AG04450 (cell line): ENCODE results near the gene MID1. TPM values are rescaled to one million over a fixed set of nuclear protein-coding genes. Genes with fewer than 3 reads are reported as not detected.

Experiments used
- CTCF ChIA-PET: fragments of 300-600, 350-600 bp; formaldehyde crosslinking; extraction: SDS; loops from one replicate; lab custom pipeline; 2022; ENCODE audit warnings: antibody characterized with exemption, inconsistent platforms; lab: Charles Lee
- POLR2A ChIA-PET: fragments of 350-600 bp; formaldehyde crosslinking; extraction: SDS; loops from one replicate; lab custom pipeline; 2021; ENCODE audit warnings: antibody characterized with exemption, inconsistent platforms; lab: Yijun Ruan, JAX
- DNase-seq: peaks from one replicate; pipeline ENCODE4 v3.0.0-alpha.2; 2011; ENCODE audit warnings: low read depth, low spot score
- H3K27ac ChIP-seq: one replicate; pipeline ENCODE4 v1.5.1; 2012; ENCODE audit warnings: low read depth, low read length, control low read depth
- H3K27me3 ChIP-seq: one replicate; pipeline ENCODE4 v1.6.0; 2012; ENCODE audit warnings: low read length; ENCODE audit not compliant: control insufficient read depth, insufficient read depth
- H3K4me3 ChIP-seq: 2 replicates; pipeline ENCODE4 v1.5.1; 2011; ENCODE audit warnings: mild to moderate bottlenecking, low read depth, low read length, control low read depth
- H3K9me3 ChIP-seq: 2 replicates; pipeline ENCODE4 v1.5.1; 2012; ENCODE audit warnings: low read length; ENCODE audit not compliant: control insufficient read depth, insufficient read depth
- CTCF ChIP-seq: IDR thresholded peaks from 2 replicates; pipeline ENCODE4 v1.5.1; 2011; ENCODE audit warnings: low read depth, low read length, control low read depth, inconsistent platforms
- polyA plus RNA-seq: library from polyadenylated mRNA; depleted of rRNA; stranded (reverse); fragments of >200 nt; gene quantifications from 2 replicates; pipeline ENCODE4 v1.2.3, GENCODE V29; 2011

MID1 gene
- polyA plus RNA-seq, 1 experiment = 37.5 TPM

GRCh38 chrX:10631416-10632145 is 11.2 kb upstream of the MID1 start:
- Histone ChIP-seq H3K27me3 (no peaks in the 10 kb centered on the region), H3K9me3 (no peaks in the 10 kb centered on the region), H3K4me3 (no peak overlapping the region), H3K27ac (no peak overlapping the region)
- ChIA-PET CTCF (interaction anchor here (0.6 to 3.6 kb wide), 5 partner anchors 16 to 505 kb away, joined by 3 to 26 read pairs (median 5); no protein-coding TSS in a partner anchor), POLR2A (interaction anchor here (0.5 to 1.1 kb wide), 2 partner anchors 11 to 17 kb away, joined by 3 to 4 read pairs; partner anchors contain the start of gene MID1)
- TF ChIP-seq CTCF = no peak
- no peak for DNase-seq

- DNase-seq = no peak
- Histone ChIP-seq H3K4me3 (no peak overlapping the region), H3K27ac (no peak overlapping the region), H3K9me3 (no peaks in the 10 kb centered on the region), H3K27me3 (no peaks in the 10 kb centered on the region)
- TF ChIP-seq CTCF = no peak
- CTCF ChIA-PET = interaction anchor here (3.6 kb wide), 1 partner anchor 440 kb away, joined by 26 read pairs; no protein-coding TSS in a partner anchor
- POLR2A ChIA-PET = no interaction called here
These were observed 9.9 kb upstream of the MID1 start for GRCh38 chrX:10630320-10630719.

- Histone ChIP-seq H3K4me3 (no peak overlapping the region), H3K9me3 (no peaks in the 10 kb centered on the region), H3K27me3 (no peaks in the 10 kb centered on the region), H3K27ac (no peak overlapping the region)
- CTCF ChIA-PET = no interaction called here
- POLR2A ChIA-PET = no interaction called here
- TF ChIP-seq CTCF = no peak
- no peak for DNase-seq
These were observed 9.5 kb upstream of the MID1 start for GRCh38 chrX:10629905-10630304.

- CTCF ChIA-PET = interaction anchor here (0.6 kb wide), 1 partner anchor 435 kb away, joined by 3 read pairs; no protein-coding TSS in a partner anchor
- POLR2A ChIA-PET = no interaction called here
- Histone ChIP-seq H3K4me3 (no peak overlapping the region), H3K9me3 (no peaks in the 10 kb centered on the region), H3K27me3 (no peaks in the 10 kb centered on the region), H3K27ac (no peak overlapping the region)
- TF ChIP-seq CTCF = no peak
- no peak for DNase-seq
These were observed 8.5 kb upstream of the MID1 start for GRCh38 chrX:10628906-10629305.

- Histone ChIP-seq H3K27ac (no peak overlapping the region), H3K27me3 (no peaks in the 10 kb centered on the region), H3K4me3 (no peak overlapping the region), H3K9me3 (no peaks in the 10 kb centered on the region)
- TF ChIP-seq CTCF = no peak
- CTCF ChIA-PET = interaction anchor here (0.7 to 2.1 kb wide), 2 partner anchors 478 to 515 kb away, joined by 5 to 6 read pairs; no protein-coding TSS in a partner anchor
- POLR2A ChIA-PET = no interaction called here
- DNase-seq = no peak
These were observed 1.8 kb upstream of the MID1 start for GRCh38 chrX:10622197-10622596.
